Nephron (organoid): ENCODE data around the gene MRPL42.
"Not testable (repeated sequence)": the region's sequence is repeated elsewhere in the genome, so short reads cannot be mapped to it uniquely, and the experiment has no call there.

Source experiments
- H3K27ac Mint-ChIP-seq, 3 experiments: 2 replicates each; pipeline ENCODE4 v1.8.0; 2020; ENCODE audit warnings: mixed read lengths in 3 of 3, mild to moderate bottlenecking in 2 of 3, moderate library complexity in 1 of 3
- H3K27me3 Mint-ChIP-seq: 2 replicates; pipeline ENCODE4 v1.8.0; 2021; ENCODE audit warnings: low read depth, mild to moderate bottlenecking, moderate library complexity, mixed read lengths
- H3K36me3 Mint-ChIP-seq: 2 replicates; pipeline ENCODE4 v1.8.0; 2020; ENCODE audit warnings: low read depth, mixed read lengths
- H3K4me1 Mint-ChIP-seq: 2 replicates; pipeline ENCODE4 v1.8.0; 2020; ENCODE audit warnings: mixed read lengths
- H3K4me3 Mint-ChIP-seq, 3 experiments: 2 replicates each; pipeline ENCODE4 v1.8.0; 2020; ENCODE audit warnings: mild to moderate bottlenecking in 3 of 3, mixed read lengths in 3 of 3, moderate library complexity in 2 of 3
- H3K9me3 Mint-ChIP-seq: 2 replicates; pipeline ENCODE4 v1.8.0; 2020; ENCODE audit warnings: mixed read lengths
- TF ChIP-seq, protein P1 (sequence below), 3 experiments: fragments of 200-600 bp; sonication (generic); IDR thresholded peaks; one replicate each; pipeline ENCODE4 v1.5.0; 2021; ENCODE audit warnings: antibody characterized with exemption in 3 of 3; ENCODE audit not compliant: unreplicated experiment in 3 of 3

MRPL42 gene

DNA sequence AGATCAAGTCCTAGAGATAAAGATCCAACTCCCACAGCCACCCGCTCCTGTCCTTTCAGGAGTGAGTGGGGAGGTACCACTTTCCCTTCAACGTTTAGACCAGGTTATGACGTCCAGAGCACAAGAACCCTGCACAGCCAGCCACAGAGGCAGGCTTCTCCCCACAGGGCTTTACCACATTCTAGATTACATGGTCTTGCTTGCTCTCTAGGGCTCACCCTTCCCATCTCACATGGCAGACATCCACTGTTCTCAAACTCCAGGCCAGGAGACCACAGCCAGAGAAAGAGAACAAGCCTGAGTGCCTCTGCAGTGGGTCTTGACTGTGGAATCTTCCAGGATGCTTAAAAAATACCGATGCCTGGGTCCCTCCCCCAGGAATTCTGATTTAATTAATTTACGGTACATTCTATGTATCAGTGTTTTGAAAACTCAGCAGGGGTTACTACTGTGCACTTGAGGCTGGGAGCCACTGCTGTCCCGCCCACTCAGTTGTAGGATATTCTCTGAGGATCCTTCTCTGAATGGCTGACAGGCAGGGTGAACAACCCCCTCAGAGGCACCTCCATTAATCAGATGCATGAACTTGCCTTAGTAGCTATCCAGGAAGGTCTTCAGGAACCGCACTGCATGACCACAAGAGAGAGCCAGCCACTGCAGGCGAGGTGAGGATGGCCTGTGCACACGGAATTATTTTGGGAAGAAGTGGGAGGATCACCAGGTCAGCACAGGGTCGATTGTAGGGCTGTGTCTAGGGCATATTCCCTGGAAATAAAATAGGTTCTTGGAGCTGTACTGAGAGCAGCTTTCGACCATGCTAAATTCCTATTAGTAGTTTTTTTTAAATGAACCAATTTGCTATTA lies 83.7 kb downstream of the MRPL42 start:
- TF ChIP-seq, protein P1, sequence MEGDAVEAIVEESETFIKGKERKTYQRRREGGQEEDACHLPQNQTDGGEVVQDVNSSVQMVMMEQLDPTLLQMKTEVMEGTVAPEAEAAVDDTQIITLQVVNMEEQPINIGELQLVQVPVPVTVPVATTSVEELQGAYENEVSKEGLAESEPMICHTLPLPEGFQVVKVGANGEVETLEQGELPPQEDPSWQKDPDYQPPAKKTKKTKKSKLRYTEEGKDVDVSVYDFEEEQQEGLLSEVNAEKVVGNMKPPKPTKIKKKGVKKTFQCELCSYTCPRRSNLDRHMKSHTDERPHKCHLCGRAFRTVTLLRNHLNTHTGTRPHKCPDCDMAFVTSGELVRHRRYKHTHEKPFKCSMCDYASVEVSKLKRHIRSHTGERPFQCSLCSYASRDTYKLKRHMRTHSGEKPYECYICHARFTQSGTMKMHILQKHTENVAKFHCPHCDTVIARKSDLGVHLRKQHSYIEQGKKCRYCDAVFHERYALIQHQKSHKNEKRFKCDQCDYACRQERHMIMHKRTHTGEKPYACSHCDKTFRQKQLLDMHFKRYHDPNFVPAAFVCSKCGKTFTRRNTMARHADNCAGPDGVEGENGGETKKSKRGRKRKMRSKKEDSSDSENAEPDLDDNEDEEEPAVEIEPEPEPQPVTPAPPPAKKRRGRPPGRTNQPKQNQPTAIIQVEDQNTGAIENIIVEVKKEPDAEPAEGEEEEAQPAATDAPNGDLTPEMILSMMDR (IDR thresholded peaks at IDR 0.05; ENCODE audit: unreplicated experiment in 3 of 3): no peak
- Mint-ChIP-seq H3K4me1 (peaks cover 14% of the 10 kb centered on the region), H3K4me3 (no peak overlapping the region), H3K27me3 (no peaks in the 10 kb centered on the region), H3K9me3 (no peaks in the 10 kb centered on the region), H3K27ac (no peak overlapping the region), H3K36me3 (peaks cover 19% of the 10 kb centered on the region)

GRCh38 chr12:93552427-93552826 lies 85.1 kb downstream of the MRPL42 start:
- Mint-ChIP-seq H3K4me1 (peaks cover 14% of the 10 kb centered on the region), H3K27ac (no peak overlapping the region), H3K9me3 (peaks cover 3% of the 10 kb centered on the region), H3K36me3 (peaks cover 24% of the 10 kb centered on the region), H3K4me3 (no peak overlapping the region), H3K27me3 (no peaks in the 10 kb centered on the region)
- TF ChIP-seq, protein P1 (IDR thresholded peaks at IDR 0.05; ENCODE audit: unreplicated experiment in 3 of 3): no peak

GRCh38 chr12:93557879-93558278 lies 90.6 kb downstream of the MRPL42 start:
- not testable (repeated sequence) for H3K27me3 Mint-ChIP-seq, H3K4me3 Mint-ChIP-seq, H3K27ac Mint-ChIP-seq, H3K4me1 Mint-ChIP-seq
- H3K9me3 Mint-ChIP-seq: peaks cover 32% of the 10 kb centered on the region
- peaks cover 69% of the 10 kb centered on the region for H3K36me3 Mint-ChIP-seq

DNA sequence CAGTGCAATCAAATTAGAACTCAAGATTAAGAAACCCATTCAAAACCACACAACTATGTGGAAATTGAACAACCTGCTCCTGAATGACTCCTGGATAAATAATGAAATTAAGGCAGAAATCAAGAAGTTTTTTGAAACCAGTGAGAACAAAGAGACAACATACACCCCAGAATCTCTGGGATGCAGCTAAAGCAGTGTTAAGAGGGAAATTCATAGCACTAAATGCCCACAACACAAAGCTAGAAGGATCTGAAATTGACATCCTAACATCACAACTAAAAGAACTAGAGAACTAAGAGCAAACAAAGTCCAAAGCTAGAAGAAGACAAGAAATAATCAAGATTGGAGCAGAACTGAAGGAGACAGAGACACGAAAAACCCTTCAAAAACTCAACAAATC lies 91.4 kb downstream of the MRPL42 start:
- Mint-ChIP-seq H3K36me3 (peaks cover 64% of the 10 kb centered on the region), H3K4me1 (peaks cover 10% of the 10 kb centered on the region), H3K9me3 (peaks cover 32% of the 10 kb centered on the region)
- not testable (repeated sequence) for H3K4me3 Mint-ChIP-seq, H3K27ac Mint-ChIP-seq, H3K27me3 Mint-ChIP-seq

DNA sequence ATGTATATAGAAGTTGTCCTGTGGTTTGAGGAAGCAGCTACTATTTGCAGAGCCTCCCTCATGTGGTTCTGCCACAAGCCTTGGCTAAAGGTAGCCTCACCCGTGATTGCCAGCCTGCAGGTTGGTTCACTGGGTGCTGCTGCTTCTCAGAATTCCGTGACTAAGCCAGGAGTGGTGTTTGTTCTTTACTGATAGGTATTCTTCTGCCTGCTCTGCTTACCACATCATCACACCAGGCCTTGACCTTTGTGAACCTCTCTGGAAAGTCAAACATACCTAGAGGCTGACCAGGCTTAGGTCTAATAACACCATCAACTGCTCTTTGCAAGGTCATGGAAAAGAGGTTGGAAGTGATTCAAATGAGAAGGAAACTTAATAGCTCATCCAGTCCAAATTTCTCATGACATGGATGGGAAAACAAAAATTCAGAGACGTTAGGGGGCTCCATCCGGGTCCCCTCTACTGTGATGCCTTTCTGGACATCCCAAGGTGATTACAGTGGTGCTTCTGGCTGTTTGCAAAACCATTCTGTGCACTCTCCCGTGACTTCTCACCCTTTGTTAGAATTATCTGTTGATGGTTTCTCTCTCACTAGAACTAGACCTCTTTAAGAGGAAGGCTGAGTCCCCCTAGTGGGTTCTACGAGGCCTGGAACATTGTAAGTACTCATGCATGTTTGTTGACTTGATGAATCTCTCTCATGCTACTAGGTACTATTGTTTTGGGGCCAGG lies 96.7 kb downstream of the MRPL42 start:
- TF ChIP-seq, protein P1 (IDR thresholded peaks at IDR 0.05; ENCODE audit: unreplicated experiment in 3 of 3): peak in 2 of 3 experiments; percentile 27 to 30
- H3K4me3 Mint-ChIP-seq: no peak overlapping the region
- H3K27me3 Mint-ChIP-seq: peaks cover 14% of the 10 kb centered on the region
- peaks cover 19% of the 10 kb centered on the region for H3K4me1 Mint-ChIP-seq
- H3K9me3 Mint-ChIP-seq: peaks cover 17% of the 10 kb centered on the region
- no peak overlapping the region for H3K27ac Mint-ChIP-seq
- peaks cover 61% of the 10 kb centered on the region for H3K36me3 Mint-ChIP-seq

DNA sequence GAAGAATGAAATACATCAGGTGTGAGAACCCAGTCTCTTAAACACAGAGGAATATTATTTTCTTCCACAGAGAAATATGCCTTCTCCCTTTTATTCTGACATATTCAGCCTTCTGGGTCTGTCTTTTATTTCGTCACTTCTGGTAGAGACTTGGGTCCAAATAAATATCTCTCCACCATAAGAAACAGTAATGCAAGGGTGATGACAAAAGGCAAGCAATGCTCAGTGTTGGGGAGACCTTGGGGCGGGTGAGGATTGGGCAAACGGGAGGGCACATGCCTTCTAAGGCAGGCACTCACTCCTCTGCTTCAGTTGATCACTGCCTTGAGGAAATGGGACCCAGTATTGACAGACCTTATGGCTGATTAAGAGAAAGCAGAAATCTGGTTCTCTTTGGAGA lies 98.4 kb downstream of the MRPL42 start:
- peaks cover 18% of the 10 kb centered on the region for H3K27me3 Mint-ChIP-seq
- H3K4me1 Mint-ChIP-seq: peaks cover 24% of the 10 kb centered on the region
- H3K9me3 Mint-ChIP-seq: peaks cover 4% of the 10 kb centered on the region
- H3K4me3 Mint-ChIP-seq: no peak overlapping the region
- H3K36me3 Mint-ChIP-seq: peaks cover 47% of the 10 kb centered on the region
- no peak overlapping the region for H3K27ac Mint-ChIP-seq
- TF ChIP-seq, protein P1 (IDR thresholded peaks at IDR 0.05; ENCODE audit: unreplicated experiment in 3 of 3): no peak
